Measurements from ENCODE around the gene COMMD2. TPM values are rescaled to one million over a fixed set of nuclear protein-coding genes. Genes with fewer than 3 reads are reported as not detected.

COMMD2 gene
- total RNA-seq, 1 donor from 2014 or later = 41.5 TPM

DNA sequence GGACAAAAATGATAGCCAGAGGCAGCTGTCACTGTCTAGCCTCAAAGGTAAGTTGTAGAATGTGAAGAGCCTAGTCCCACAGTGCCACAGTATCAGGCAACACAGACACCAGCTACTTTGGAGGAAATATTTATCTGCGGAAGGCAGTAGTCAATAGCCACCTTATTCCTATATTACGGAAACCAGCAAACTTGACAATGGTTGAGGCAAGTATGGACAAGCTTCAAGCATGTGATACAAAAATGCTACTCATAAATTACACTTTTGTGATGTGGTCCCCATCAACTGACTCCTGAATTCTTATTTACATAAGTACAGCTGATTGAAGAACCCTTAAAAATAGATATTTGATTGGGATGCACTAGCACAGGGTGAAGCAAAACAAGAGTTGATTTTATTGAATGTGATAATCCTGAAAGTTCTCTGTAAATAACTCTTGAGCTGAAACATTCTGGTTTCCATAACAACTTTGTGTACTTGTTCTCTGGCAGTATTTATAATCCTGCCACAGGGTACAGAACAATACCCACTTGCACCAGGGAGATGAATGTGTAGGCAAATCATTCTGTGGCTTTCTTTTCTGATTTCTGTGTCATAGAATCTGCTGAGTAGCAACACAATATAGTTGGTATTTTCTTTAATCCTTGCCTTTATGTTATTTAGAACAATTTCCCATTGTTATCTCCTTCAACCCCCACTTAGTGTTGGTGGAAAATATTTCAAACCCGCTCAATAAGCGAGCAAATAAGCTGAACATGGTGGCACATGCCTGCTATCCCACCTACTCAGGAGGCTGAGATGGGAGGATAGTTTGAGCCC, 40.4 kb upstream of the COMMD2 start, which contains the start of gene ANKUB1:
Gene ANKUB1 (minus strand): TSS at position 103 of the 819 bp plus-strand sequence. CDS start 188 bp downstream, outside the sequence.
- Mint-ChIP-seq H3K4me1 (no peaks in the 10 kb centered on the region), H3K27ac (no peak within 1 kb of the TSS), H3K36me3 (ENCODE audit: low read depth) (no peaks in the 10 kb centered on the region), H3K27me3 (peaks cover 16% of the 10 kb centered on the region), H3K9me3 (no peaks in the 10 kb centered on the region), H3K4me3 (no peak within 1 kb of the TSS)
- DNase-seq = no peak
- intact Hi-C loops (cut with micrococcal nuclease) = no loop called here
- no peak for ATAC-seq (ENCODE audit: low read depth)
- CTCF ChIA-PET = interaction anchor here (0.6 kb wide), 1 partner anchor 16 kb away, joined by 3 read pairs; no protein-coding TSS in a partner anchor
- POLR2A ChIA-PET = no interaction called here
- TF ChIP-seq, protein P1, sequence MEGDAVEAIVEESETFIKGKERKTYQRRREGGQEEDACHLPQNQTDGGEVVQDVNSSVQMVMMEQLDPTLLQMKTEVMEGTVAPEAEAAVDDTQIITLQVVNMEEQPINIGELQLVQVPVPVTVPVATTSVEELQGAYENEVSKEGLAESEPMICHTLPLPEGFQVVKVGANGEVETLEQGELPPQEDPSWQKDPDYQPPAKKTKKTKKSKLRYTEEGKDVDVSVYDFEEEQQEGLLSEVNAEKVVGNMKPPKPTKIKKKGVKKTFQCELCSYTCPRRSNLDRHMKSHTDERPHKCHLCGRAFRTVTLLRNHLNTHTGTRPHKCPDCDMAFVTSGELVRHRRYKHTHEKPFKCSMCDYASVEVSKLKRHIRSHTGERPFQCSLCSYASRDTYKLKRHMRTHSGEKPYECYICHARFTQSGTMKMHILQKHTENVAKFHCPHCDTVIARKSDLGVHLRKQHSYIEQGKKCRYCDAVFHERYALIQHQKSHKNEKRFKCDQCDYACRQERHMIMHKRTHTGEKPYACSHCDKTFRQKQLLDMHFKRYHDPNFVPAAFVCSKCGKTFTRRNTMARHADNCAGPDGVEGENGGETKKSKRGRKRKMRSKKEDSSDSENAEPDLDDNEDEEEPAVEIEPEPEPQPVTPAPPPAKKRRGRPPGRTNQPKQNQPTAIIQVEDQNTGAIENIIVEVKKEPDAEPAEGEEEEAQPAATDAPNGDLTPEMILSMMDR (IDR thresholded peaks at IDR 0.05) = no peak

- Mint-ChIP-seq H3K4me3 (no peak overlapping the region), H3K27ac (no peak overlapping the region), H3K4me1 (peaks cover 2% of the 10 kb centered on the region), H3K9me3 (no peaks in the 10 kb centered on the region), H3K27me3 (peaks cover 16% of the 10 kb centered on the region), H3K36me3 (ENCODE audit: low read depth) (no peaks in the 10 kb centered on the region)
- TF ChIP-seq, protein P1 (IDR thresholded peaks at IDR 0.05) = no peak
- POLR2A ChIA-PET = no interaction called here
- CTCF ChIA-PET = no interaction called here
- intact Hi-C loops (cut with micrococcal nuclease) = no loop called here
- DNase-seq (no peak), ATAC-seq (ENCODE audit: low read depth) (no peak)
Observed at GRCh38 chr3:149790698-149791097, 38.4 kb upstream of the COMMD2 start.

- Mint-ChIP-seq H3K27me3 (peaks cover 16% of the 10 kb centered on the region), H3K27ac (no peak overlapping the region), H3K36me3 (ENCODE audit: low read depth) (no peaks in the 10 kb centered on the region), H3K9me3 (no peaks in the 10 kb centered on the region), H3K4me3 (no peak overlapping the region), H3K4me1 (peaks cover 2% of the 10 kb centered on the region)
- intact Hi-C loops (cut with micrococcal nuclease) = no loop called here
- DNase-seq (no peak), ATAC-seq (ENCODE audit: low read depth) (no peak)
- CTCF ChIA-PET = no interaction called here
- TF ChIP-seq, protein P1 (IDR thresholded peaks at IDR 0.05) = no peak
- POLR2A ChIA-PET = no interaction called here
Observed at GRCh38 chr3:149790268-149790667, 38.0 kb upstream of the COMMD2 start.

- TF ChIP-seq, protein P1 (IDR thresholded peaks at IDR 0.05) = no peak
- intact Hi-C loops (cut with micrococcal nuclease) = loop anchor here (5.0 kb wide), 1 partner anchor 33 kb away; no protein-coding TSS in a partner anchor
- H3K4me1 Mint-ChIP-seq = peaks cover 46% of the 10 kb centered on the region
- no peak overlapping the region for H3K4me3 Mint-ChIP-seq
- ChIA-PET POLR2A (no interaction called here), CTCF (interaction anchor here (1.1 to 3.2 kb wide), 2 partner anchors 12 to 18 kb away, joined by 3 to 14 read pairs; no protein-coding TSS in a partner anchor)
- no peaks in the 10 kb centered on the region for H3K36me3 Mint-ChIP-seq (ENCODE audit: low read depth)
- DNase-seq = no peak
- no peaks in the 10 kb centered on the region for H3K9me3 Mint-ChIP-seq
- H3K27ac Mint-ChIP-seq = peak overlapping the region; percentile 84
- no peaks in the 10 kb centered on the region for H3K27me3 Mint-ChIP-seq
- no peak for ATAC-seq (ENCODE audit: low read depth)
Observed at GRCh38 chr3:149784064-149784704, 31.9 kb upstream of the COMMD2 start.

DNA sequence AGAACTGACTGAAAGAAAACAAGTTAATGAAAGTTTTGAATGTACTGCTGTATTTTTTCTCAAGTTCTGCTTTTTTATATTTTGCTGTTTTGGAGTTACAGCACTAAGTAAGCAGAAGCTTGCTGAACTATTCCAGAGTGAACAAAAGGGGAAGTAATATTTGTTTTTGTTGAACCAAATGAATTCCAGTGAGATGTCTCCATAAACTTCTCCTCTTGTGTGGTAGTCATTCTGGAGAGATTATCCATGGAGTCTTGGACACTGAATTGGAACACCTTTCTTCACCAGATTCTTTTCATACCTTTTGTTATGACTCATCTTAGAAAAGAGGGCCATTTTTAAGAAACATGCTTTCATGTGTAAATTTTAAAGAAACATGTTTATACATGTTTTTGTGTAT, 31.3 kb upstream of the COMMD2 start:
- ChIA-PET CTCF (interaction anchor here (1.1 to 3.2 kb wide), 3 partner anchors 12 to 25 kb away, joined by 3 to 14 read pairs (median 6); no protein-coding TSS in a partner anchor), POLR2A (no interaction called here)
- no peaks in the 10 kb centered on the region for H3K9me3 Mint-ChIP-seq
- H3K4me1 Mint-ChIP-seq = peaks cover 46% of the 10 kb centered on the region
- ATAC-seq (ENCODE audit: low read depth) = peak; percentile 26
- H3K27me3 Mint-ChIP-seq = no peaks in the 10 kb centered on the region
- DNase-seq = no peak
- TF ChIP-seq, protein P1 (IDR thresholded peaks at IDR 0.05) = no peak
- no peaks in the 10 kb centered on the region for H3K36me3 Mint-ChIP-seq (ENCODE audit: low read depth)
- no peak overlapping the region for H3K4me3 Mint-ChIP-seq
- intact Hi-C loops (cut with micrococcal nuclease) = loop anchor here (2.0 to 5.0 kb wide), 2 partner anchors 31 to 34 kb away; partner anchors contain the start of gene COMMD2
- peak overlapping the region; percentile 84 for H3K27ac Mint-ChIP-seq
